Stimulated activated CD4-positive, alpha-beta T cell treated with anti-CD3 and anti-CD28 coated beads, Interleukin-15, amount 100 ng/mL, for 48 hours (primary cell): ENCODE data around the gene RNF114.
A peak's percentile ranks its signal among the peaks of the same experiment; 100 is the strongest.
"Not testable (repeated sequence)": the region's sequence is repeated elsewhere in the genome, so short reads cannot be mapped to it uniquely, and the experiment has no call there.

Experiments
- DNase-seq, 2 donors: peaks; one replicate each; pipeline ENCODE4 v3.0.0-alpha.2; 2020; ENCODE audit warnings: low read depth in 2 of 2

Gene RNF114

DNA sequence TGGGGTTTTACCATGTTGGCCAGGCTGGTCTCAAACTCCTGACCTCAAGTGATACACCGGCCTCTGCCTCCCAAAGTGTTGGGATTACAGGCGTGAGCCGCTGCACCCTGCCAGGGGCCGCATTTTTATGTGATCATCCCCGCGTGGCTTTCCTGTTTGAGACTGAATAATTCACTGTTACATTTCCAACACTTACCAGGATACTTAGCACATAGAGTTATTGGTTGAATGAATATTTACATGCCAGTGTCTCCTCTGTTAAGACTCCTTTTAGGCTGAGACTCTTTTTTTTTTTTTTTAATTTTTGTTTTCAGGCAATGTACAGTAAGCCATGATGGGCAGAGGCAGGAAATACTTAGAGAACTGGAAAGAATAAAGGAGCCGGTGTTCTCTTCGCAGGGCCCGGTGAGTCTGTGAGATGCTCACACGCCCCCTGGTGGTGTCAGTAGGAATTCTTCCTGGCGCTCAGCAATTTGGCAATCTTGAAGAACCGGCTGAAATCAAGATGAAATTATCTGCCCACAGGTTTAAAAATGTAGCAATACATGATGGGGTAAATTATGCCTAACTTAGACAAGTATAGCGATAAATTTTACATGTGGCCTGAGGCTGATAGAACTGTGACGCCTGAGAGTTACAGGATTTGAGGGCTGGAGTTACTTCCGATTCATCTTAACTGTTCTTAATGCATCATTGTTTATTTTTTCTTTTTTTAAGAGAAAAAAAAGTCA is 7.6 kb upstream of the RNF114 start:
- peak; percentile 60 to 74 for DNase-seq

DNA sequence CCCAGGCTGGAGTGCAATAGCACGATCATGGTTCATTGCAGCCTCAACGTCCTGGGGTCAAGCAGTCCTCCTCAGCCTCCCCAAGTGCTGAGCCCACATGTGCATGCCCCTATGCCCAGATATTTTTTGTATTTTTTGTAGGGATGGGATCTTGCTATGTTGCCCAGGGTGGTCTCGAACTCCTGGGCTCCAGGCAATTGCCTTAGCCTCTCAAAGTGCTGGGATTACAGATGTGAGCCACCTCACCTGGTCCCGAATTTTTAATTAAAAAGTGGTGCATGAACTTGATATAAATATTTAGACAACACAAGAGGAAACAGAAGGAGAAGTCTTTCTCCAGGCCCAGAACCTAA is 7.1 kb upstream of the RNF114 start:
- no peak for DNase-seq

DNA sequence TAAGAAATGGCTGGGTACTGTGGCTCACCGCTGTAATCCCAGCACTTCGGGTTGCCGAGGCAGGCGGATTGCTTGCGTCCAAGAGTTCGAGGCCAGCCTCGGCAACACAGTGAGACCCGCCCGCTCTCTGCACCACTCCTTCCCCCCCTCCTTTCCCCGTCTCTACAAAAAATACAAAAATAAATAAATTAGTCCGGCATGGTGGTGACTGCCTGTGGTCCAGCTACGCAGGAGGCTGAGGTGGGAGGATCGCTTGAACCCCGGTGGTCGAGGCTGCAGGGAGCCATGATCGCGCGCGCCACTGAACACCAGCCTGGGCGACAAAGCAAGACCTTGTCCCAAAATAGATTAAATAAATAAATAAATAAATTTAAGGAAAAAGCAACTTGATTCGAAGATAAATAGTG is 448 bp upstream of the RNF114 start:
- DNase-seq, result no peak

DNA sequence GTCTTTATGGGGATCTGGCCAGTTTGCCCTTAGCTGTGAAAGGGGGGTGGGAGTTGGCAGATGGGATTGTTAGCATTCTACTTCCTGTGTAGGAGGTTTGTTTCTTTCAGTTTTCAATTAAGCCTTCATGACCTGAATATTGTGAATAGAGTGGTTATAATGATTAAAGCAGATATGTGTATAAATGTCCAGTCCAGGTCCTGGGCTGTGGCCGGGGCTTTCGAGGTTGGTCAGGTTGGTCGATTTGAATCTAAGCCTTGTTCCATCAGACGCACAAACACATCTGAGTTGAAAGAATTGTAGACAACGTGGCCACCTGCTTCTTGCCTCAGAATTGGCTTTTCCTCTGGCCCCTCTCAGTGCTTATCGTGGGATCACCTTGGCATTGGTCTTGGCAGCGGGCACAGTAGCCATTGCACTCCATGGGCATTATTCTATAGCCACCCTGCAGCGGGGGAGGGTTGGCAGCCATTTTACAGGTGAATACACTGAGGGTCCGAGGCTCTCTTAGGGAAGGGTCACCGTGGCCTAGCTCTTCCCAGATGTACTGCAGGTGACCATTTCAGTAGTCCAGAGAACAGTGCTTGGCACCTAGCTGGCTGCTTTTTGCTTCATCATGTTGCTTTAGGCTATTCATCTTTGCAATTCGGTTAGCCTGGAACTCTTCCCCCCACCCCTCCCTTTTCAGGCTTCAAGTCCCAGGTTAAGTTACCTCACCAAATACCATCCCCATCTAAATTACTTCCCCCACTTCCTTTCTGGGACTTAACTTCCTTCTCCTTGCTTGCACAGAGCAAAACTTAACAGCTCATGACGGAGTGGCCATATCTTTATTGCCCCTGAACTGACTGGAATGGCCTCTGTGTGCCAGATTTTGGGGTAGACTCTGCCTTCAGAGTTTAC is 1.1 kb downstream of the RNF114 start:
- DNase-seq, result no peak

DNA sequence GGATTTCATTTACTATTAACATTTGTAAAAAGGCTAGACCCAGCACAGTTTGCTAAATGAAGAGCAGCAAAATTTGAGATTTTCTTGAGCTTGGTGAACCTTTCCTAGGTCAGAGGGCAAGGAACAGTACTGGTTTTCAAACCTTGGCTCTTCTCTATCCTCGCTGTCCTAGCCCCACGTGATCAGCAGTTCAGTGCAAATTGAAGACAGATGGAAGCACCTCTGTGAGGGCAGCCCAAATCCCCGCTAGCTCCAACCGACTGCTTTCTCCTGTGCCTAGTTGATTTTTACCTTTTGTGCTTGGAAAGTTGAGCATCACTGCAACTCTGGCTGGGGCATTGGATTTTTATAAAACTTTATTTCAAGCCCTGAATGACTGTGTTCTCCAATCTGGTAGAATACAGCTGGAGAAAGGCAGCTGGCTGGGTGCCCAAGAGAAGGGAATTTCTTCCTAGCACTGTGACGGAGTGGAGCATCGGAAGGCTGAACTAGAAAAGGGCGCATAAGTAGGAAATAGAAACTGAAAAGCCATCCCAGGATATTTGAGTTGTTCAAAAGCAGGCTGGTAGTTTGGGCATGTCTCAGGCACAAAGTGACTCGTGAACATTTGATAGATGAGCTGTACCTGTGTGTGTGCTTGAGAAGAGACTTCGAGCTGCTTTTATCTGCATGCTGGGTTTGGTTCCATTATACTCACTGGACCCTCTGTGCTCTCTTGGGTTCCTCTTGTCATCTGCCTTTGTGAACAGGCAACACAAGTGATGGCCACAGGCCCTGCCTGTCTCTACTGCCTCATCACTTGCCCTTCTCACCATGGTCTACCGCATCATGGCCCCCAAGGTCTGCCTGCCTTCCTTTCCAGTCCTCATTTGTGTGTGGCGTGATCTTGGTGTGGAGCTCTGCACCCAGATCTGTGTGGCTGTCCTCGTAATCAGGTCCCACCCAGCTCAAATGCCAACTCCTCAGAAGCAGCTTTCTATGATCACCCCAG is 2.3 kb downstream of the RNF114 start:
- no peak for DNase-seq

DNA sequence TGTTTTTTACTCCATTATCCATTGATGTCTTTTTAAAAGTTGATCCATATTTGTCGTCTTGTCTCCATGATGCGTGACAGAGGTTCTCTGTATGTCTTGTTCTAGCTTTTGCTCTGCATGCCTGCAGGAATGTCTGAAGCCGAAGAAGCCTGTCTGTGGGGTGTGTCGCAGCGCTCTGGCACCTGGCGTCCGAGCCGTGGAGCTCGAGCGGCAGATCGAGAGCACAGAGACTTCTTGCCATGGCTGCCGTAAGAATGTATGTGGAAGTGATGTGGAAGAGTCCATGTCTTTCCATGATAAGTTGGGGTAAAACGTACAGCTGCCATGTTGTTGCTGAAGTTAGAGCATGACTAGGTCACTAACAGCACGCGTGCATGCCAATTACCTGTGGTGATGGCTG is 5.3 kb downstream of the RNF114 start:
- no peak for DNase-seq

DNA sequence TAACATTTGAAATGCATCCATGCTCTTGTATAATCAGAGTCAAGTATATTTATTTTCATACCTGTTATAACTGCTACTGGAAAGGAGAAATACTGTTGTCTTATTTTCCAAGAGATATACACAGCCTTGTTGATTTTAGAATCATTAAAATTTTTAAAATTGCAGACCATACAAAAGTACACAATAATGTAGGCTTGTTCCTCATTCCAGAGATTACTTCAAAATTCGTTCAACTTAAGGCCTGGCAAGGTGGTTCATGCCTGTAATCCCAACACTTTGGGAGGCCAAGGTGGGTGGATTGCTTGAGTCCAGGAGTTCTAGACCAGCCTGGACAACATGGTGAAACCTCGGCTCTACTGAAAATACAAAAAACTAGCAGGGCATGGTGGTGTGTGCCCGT is 6.1 kb downstream of the RNF114 start:
- DNase-seq, result no peak

DNA sequence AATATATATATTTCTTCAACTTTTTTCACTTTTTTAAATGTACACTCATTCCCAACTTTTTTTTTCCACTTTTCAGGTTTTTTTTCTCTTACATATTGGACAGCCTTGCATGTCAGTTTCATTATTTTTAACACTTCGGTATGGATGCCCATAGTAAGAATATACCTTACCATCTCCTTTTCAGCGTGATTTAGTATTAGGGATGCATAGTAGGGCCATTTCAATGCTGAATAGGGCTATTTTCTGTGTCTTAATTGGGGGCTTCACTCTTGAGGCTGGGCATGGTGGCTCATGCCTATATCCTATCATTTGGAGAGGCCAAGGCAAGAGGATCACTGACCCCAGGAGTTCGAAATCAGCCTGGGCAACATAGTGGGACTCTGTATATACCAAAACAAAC is 6.7 kb downstream of the RNF114 start:
- DNase-seq, result no peak

DNA sequence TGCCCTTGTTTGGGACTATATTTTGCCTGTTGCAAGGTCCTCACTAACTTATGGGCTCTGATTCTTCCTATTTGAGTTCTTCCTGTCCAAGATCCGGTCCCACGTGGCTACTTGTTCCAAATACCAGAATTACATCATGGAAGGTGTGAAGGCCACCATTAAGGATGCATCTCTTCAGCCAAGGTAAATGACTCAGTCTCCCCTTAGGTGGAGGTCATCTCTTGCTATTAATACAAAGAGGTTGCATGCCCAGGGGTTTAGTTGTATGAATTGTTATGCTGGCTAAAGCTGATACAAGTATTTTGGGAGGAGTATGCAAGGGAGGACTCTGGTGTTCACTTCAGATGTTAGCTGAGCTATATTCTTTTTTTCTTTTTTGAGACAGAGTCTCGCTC is 9.1 kb downstream of the RNF114 start:
- no peak for DNase-seq

DNA sequence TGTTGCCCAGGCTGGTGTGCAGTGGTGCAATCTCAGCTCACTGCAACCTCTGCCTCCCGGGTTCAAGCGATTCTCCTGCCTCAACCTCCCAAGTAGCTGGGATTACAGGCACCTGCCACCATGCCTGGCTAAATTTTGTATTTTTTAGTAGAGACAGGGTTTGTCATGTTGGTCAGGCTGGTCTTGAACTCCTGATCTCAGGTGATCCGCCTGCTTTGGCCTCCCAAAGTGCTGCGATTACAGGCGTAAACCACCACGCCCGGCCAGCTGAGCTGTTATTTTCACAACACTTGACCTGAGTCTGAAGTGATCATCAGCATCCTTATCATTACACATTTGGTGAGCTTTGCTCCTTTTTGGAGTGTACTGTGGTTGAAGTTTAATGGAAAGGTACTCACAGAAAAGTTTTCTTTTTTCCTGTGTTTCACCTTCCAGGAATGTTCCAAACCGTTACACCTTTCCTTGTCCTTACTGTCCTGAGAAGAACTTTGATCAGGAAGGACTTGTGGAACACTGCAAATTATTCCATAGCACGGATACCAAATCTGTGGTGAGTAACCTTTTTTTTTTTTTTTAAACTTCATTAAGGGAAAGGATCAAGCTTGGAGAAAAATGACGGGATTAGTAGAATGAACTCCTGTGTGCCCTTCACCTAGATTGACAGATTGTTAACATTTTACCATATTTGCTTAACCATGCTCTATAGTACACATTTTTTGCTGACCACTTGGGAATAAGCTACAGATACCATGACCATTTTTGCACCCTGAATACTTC is 9.7 kb downstream of the RNF114 start:
- DNase-seq, result no peak

DNA sequence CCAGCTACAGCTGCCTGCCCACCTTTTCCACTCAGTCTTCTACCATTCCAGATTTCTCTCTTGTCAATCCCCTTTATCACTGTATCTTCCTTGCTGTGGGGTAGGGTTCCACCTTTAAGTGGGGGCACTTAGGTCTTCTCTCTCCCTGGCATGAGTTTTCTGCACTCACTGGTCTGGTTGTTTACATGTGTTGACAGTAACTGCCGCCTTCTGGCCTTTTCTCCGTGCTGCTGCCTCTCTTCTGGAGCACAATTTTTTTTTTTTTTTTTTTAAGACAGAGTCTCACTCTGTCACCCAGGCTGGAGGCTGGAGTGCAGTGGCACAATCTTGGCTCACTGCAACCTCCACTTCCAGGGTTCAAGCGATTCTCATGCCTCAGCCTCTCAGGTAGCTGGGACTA is 12.0 kb downstream of the RNF114 start:
- no peak for DNase-seq

DNA sequence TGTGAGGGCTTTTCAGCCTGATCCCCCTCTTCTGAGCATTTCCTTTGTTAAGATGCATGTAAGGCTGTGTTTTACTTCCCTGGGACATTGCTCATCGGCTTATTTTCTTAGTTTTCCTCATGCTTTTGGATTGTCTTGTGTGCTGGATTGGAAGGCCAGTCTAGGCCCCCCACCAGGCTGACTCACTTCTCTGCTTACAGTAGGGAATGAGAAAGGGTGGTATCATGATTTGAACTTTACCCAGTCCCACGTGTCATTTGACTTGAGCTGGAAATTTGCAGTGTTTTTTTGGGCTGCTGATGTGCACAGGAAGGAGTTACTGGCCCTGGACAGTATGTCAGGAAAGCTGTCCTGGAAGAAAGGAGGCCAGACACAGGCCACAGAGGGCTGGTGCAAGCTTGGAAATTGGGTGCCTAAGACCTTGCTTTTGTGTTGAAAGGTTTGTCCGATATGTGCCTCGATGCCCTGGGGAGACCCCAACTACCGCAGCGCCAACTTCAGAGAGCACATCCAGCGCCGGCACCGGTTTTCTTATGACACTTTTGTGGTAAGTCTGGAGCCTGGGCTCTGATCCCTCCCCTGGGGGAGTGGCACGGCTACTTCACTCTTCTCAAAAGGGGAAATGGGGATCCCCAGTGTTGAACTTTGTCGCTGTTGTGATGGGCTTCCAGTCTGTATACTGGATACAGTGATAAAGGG is 12.8 kb downstream of the RNF114 start:
- DNase-seq, result no peak

DNA sequence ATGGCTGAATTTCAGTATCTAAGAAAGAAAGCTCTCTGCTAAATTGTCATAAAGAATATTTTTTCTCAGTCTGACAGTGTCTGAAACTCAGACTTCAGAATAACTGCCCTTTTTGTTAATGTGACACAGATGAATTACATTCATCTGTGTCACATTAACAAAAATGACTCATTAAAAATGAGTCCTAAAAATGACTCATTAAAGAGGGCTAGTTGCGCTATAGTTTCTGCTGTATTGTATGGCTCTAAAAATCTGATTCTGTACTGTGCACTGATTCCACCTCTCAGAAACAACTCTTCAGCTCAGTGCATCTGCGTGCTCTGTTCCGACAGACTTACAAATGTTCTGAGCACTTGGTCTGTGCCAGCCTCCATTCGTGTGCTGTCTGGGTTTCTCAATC is 15.0 kb downstream of the RNF114 start:
- DNase-seq, result no peak

DNA sequence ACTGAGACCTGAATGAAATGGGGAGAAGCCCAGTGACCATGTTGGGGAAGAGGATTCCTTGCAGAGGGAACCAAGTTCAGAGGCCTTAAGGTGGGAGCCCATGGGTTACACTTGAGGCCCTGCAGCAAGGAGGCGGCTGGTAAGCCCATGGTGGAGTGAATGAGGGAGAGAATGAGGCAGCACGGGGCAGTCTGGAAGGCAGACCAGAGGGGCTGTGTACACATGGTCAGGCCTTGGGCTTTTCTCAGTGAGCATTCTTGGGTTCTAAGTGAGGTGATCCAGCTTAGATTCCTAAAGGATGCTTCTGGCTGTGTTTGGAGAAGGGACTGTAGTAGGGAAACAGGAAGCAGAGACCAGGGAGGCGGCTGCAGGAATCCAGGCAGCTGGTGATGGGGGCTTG is 19.0 kb downstream of the RNF114 start:
- no peak for DNase-seq

DNA sequence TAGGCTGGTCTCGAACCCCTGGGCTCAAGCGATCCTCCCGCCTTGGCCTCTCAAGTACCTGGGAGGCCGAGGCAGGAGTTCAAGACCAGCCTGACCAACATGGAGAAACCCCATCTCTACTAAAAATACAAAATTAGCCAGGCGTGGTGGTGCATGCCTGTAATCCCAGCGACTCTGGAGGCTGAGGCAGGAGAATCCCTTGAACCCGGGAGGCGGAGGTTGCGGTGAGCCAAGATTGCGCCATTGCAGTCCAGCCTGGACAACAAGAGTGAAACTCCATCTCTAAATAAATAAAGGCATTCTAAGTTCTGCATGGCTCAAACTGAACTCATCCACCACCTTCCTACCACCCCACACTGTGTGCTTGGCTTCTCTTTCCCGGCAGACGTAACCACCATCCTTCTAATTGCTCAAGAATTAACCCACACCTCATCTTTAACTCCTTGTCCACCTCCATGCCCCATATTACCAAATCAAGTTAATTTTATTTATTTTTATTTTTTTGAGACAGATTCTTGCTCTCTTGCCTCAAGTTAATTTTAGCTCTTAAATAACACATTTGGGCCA is 19.7 kb downstream of the RNF114 start:
- DNase-seq, result not testable (repeated sequence)

DNA sequence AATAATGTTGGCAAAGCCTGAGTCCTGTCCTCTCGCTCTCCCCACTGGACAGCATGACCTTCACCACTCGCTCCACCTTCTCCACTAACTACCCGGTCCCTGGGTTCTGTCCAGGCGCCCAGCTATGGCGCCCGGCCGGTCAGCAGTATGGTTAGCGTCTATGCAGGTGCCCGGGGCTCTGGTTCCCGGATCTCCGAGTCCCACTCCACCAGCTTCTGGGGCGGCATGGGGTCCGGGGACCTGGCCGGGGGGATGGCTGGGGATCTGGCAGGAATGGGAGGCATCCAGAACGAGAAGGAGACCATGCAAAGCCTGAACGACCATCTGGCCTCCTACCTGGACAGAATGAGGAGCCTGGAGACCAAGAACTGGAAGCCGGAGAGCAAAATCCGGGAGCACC is 20.5 kb downstream of the RNF114 start:
- DNase-seq, result no peak

DNA sequence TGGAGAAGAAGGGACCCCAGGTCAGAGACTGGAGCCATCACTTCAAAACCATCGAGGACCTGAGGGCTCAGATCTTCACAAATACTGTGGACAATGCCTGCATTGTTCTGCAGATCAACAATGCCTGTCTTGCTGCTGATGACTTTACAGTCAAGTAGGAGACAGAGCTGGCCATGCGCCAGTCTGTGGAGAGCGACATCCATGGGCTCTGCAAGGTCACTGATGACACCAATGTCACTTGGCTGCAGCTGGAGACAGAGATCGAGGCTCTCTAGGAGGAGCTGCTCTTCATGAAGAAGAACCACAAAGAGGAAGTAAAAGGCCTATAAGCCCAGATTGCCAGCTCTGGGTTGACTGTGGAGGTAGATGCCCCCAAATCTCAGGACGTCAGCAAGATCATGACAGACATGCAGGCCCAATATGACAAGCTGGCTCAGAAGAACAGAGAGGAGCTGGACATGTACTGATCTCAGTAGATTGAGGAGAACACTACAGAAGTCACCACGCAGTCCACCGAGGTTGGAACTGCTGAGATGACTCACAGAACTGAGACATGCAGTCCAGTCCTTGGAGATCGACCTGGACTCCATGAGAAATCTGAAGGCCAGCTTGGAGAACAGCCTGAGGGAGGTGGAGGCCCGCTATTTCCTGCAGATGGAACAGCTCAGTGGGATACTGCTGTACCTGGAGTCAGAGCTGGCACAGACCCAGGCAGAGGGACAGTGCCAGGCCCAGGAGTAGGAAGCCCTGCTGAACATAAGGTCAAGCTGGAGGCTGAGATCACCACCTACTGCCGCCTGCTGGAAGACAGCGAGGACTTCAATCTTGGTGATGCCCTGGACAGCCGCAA is 21.1 kb downstream of the RNF114 start:
- DNase-seq, result not testable (repeated sequence)

DNA sequence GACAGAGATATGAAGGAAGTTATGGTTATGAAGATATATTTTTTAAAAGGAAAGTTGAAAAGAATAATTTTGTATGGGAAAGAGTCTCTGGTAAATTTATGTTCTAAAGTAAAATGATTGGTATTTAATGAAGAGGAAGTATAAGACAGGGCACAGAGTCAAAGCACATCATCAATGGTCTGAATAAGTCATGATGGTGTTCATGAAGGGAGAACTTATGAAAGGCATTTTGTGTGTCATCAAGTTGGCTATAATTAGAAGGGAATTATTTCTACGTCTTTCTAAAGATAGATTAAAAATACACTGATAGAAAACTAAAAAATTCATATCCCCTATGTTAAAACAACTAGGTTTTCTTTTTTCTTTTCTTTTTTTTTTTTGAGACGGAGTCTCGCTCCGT is 25.2 kb downstream of the RNF114 start:
- DNase-seq, result no peak
